ENCODE measurements around the gene ZBED1.
"Not testable (repeated sequence)": the region's sequence is repeated elsewhere in the genome, so short reads cannot be mapped to it uniquely, and the experiment has no call there.

Gene ZBED1

DNA sequence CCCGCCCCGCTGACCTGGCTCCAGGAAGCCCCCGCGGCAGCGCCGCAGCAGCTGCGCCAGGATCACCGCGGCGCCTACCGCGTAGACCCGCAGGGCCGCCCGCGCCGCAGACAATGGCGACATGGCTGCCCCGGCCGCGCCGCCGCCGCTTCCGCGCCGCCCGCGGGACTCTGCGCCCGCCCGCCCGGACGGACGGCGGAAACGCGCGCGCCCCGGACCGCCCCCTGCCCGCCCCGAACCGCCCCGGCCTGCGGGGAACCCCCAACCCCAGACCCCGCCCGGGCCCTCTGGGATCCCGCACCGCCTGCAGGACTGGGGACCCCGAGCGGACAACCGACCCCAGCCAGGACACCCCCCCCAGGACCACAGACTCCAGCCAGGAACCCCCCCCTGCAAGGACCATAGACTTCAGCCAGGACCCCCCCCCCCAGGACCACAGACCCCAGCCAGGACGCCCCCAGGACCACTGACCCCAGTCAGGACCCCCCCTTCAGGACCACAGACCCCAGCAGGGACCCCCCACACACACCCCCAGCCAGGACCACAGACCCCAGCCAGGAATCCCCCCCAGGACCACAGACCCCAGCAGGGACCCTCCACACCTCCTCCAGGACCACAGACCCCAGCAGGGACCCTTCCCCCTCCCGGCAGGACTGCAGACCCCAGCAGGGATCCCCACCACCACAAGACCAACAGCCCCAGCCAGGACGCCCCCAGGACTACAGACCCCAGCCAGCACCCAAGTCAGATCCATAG is at the start of gene ZBED1, which contains the start of gene DHRSX:
Gene ZBED1 (minus strand): TSS at position 174 of the 756 bp plus-strand sequence. CDS start 10,257 bp downstream, outside the sequence.
Gene DHRSX (minus strand): TSS at position 174 of the 756 bp plus-strand sequence. CDS start 51 bp downstream, at position 123.
- no peak for DNase-seq

DNA sequence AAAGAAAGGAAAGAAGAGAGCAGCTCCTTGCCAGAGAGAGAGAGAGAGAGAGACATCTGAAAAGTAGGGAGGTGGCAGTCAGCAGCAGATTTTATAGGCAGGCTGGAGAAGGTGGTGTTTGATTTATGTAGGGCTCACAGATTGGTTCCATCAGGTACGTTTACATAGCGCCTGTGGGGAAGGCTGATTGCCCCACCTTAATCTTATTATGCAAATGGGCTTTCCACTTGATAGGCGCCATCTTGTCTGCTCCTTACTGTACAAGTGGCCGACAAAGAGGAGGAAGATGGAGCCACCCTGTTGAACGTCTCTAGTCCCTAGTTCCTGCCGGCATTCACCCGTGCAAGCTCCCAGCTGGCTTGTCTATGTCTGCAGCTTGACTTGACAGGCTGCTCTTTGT is 49.1 kb upstream of the ZBED1 start:
- DNase-seq: no peak

DNA sequence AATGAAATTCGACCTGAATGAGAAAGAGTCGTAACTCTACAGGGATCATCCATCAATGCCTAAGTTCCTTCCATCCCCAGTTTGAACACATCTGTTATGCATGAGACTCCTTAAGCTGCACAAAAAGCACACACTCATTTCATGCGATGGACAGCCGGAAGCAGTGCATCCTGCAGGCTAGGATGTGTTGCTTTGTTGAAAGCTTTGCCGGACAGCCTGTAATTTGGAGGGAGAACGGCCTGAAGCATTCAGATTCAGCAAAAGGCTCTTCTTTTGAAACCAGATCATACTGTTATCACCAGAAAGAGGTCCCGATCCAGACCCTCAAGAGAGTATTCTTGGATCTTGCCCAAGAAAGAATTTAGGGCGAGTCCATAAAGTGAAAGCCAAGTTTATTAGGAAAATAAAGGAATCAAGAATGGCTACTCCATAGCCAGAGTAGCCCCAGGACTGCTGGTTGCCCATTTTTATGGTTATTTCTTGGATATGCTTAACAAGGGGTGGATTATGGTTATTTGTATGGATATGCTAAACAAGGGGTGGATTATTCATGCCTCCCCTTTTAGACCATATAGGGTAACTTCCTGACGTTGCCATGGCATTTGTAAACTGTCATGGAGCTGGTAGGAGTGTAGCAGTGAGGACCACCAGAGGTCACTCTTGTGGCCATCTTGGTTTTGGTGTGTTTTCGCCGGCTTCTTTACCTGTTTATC is 48.1 kb upstream of the ZBED1 start:
- DNase-seq: no peak

DNA sequence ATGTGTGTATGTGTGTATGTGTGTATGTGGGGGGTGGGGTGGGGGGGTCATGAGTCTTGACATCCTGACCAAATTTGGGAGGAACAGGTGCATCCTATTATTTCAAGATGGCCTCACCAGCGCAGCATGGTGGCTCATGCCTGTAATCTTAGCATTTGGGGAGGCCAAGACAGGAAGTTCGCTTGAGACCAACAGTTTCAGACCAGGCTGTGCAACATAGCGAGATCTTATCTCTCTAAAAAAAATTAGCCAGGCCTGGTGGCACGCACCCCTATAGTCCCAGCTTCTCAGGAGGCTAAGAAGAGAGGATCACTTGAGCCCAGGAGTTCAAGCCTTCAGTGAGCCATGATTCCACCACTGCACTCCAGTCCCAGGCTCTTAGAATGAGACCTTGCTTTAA is 47.0 kb upstream of the ZBED1 start:
- no peak for DNase-seq

DNA sequence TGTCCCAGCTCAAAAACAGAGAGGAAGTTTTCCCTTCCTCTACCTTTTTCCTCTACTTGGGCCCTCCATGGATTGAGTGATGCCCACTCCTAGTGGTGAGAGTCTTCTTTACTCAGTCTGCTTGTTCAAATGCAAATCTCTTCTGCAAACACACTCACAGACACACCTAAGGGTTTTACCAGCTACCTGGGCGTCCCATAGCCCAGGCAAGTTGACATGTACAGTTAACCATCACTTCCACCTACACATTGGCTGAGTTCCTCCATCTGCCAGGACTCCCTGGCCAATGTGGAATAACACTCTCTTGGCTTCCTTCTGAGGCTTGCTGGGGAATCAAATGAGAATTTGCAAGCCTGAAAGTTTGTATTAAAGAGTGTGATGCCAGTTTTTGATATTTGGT is 45.7 kb upstream of the ZBED1 start:
- DNase-seq: no peak

- DNase-seq: no peak
These were observed 44.4 kb upstream of the ZBED1 start for GRCh38 chrX:2545144-2545543.

DNA sequence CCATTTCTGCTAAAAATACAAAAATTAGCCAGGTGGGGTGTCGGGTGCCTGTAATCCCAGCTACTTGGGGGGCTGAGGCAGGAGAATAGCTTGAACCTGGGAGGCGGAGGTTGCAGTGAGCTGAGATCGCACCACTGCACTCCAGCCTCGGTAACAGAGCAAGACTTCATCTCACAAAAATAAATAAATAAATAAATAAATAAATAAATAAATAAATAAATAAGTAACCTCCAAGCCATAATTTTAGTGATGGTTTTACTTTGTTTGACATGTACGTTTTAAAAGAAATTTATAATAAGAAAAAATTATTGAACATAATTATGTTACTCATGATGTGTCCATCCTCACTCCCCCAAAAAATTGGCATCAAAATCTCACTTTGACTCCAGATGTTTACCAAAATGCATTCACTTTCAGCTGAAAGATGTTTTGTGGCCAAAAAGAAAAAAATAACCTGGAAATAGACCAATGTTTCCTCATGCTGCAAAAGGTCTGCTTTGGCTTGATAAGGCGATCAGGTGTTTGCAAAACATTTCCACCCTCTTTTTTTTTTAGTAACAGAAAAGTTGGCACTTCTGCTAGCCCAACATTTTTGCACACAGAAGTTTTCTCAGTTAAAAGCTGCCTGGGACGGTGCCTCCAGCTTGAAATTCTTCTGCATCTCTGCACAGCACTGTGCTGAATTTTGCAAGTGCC is 42.2 kb upstream of the ZBED1 start:
- DNase-seq: no peak

- DNase-seq: no peak
These were observed 40.8 kb upstream of the ZBED1 start for GRCh38 chrX:2541603-2542002.

GRCh38 chrX:2540426-2540947 is 39.7 kb upstream of the ZBED1 start:
- no peak for DNase-seq

DNA sequence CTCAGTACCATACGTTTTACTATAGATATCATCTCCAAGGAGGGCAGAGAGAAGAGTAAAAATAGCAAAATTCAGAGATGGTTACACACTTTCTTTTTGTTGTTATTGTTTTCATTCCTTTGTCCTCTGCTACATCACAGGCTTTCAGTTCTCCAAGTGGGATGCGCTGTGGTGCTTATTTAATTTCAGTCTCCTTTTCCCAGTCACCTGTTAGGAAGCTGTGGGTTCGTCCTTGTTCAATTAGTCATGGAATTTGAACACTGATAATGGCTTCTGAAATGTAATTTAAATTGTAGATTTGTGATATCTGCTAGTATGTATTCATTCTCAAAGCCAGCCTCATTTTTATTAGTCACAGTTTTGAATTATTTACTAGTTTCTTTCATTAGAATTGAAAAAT is 38.8 kb upstream of the ZBED1 start:
- no peak for DNase-seq

GRCh38 chrX:2538031-2538757 is 37.4 kb upstream of the ZBED1 start:
- DNase-seq: no peak

GRCh38 chrX:2536974-2537373 is 36.2 kb upstream of the ZBED1 start:
- DNase-seq: no peak

DNA sequence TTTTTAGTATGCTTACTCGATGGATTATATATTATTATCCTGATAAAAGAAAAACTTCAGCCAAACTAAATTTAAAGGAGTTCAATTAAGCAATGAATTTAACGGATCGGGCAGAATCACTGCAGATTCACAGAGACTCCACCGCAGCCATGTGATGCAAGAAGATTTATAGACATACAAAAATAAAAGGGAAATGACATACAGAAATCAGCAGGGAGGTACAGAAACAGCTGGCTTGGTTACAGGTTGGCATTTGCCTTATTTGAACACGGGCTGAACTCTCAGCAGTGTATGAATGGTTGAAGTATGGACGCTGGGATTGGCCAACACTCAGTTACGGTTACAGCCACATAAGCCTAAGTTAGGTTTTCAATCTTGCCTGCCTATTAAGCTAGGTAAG is 35.4 kb upstream of the ZBED1 start:
- DNase-seq: no peak

DNA sequence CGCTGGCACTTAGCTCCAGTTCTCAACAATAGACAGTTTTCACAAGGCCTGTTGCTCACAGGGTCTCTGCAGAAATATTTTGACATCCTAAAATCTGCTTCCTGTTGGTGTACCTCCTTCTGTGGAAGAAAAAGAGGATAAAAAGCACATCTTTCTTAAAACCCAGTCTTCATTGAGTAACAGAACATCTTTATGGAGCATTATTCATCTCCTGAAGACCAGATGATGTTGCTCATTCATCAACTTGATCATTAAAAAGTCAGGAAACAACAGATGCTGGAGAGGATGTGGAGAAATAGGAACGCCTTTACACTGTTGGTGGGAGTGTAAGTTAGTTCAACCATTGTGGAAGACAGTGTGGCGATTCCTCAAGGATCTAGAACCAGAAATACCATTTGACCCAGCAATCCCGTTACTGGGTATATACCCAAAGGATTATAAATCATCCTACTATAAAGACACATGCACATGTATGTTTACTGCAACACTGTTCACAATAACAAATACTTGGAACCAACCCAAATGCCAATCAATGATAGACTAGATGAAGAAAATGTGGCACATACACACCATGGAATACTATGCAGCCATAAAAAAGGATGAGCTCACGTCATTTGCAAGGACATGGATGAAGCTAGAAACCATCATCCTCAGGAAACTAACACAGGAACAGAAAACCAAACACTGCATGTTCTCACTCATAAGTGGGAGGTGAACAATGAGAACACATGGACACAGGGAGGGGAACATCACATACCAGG is 33.7 kb upstream of the ZBED1 start:
- DNase-seq: not testable (repeated sequence)

DNA sequence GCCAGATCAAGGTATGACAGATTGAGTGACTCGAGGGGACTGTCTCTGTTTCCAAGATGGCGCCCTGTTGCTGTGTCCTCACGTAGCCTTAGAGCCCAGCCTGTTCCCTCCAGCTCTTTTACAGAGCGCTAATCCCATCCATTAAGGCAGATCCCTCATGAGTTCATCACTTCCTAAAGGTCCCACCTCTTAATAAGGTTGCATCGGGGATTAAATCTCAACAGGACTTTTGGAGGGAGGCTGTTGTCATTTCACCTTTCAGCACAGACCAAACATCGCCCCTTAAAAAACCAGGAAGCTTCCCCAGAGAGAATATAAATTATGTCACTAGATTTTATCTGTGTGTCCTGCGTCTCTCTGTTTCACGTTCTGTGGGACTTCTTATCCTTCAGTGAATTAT is 32.6 kb upstream of the ZBED1 start:
- no peak for DNase-seq

DNA sequence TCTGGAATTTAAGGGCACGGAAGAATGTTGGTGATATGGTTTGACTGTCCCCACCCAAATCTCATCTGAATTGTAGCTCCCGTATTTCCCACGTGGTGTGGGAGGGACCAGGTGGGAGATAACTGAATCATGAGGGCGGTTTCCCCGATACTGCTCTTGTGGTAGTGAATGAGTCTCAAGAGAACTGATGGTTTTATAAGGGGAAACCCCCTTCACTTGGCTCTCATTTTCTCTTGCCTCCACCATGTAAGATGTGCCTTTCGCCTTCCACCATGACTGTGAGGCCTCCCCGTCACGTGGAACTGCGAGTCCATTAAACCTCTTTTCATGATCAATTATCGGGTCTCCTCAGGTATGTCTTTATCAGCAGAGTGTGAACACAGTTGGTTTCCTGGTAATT is 25.6 kb upstream of the ZBED1 start:
- no peak for DNase-seq

GRCh38 chrX:2523911-2524310 is 23.1 kb upstream of the ZBED1 start:
- DNase-seq: no peak

GRCh38 chrX:2521927-2522386 is 21.2 kb upstream of the ZBED1 start:
- DNase-seq: no peak

DNA sequence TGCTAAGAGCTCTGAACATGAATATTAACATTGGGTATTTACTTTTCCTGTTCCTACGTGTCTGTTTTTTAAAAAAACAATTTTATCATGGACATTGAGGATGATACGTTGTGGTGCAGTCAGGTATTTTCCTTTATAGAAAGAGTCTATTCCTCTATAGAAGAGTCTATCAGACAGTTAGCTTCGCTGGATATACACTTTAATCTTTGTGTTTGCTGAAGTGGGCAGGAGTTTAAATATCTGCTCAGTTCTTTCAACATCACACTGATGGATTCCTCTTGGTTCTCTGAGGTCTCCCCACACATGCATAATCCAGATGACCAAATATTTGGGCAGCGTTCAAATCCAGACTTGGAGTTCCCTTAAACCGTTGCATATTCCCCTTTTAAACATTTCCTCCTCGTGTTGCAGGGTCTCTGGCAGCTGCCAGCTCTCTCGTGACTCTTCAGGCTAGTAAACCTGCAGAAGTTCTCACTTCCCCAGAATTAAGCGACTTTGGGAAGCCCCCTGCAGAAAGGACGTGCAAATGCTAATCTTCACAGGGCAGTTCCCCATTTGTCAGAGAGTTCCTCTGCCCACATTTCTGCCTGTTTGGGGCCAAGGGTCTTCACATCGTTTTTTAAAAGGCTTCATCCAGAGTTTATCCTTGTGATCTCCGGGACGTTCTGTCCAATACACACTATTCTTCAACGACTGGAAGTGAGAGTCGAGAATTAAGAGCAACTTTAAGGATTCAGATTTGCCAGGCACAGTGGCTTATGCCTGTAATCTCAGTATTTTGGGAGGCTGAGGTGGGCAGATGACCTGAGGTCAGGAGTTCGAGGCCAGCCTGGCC is 20.5 kb upstream of the ZBED1 start:
- no peak for DNase-seq

GRCh38 chrX:2520539-2520938 is 19.8 kb upstream of the ZBED1 start:
- DNase-seq: no peak

- not testable (repeated sequence) for DNase-seq
These were observed 18.9 kb upstream of the ZBED1 start for GRCh38 chrX:2519638-2520037.
